K562 (cell line): ENCODE measurements around the gene USP5. TPM values are rescaled to one million over a fixed set of nuclear protein-coding genes. Genes with fewer than 3 reads are reported as not detected.

Source experiments
- ARNT ChIP-seq, 2 experiments: fragments of 450-650 bp; IDR thresholded peaks; 2 replicates each; pipeline ENCODE4 v1.6.1; 2016; ENCODE audit warnings: mild to moderate bottlenecking in 1 of 2
- BDP1 ChIP-seq: IDR thresholded peaks from 3 replicates; pipeline ENCODE4 v1.6.1; 2011; ENCODE audit not compliant: insufficient read length, insufficient read depth
- BRF1 ChIP-seq: IDR thresholded peaks from 3 replicates; pipeline ENCODE4 v1.6.1; 2011; ENCODE audit warnings: borderline replicate concordance, mild to moderate bottlenecking; ENCODE audit not compliant: insufficient read length; ENCODE audit errors: extremely low read depth
- CREBBP ChIP-seq: IDR thresholded peaks from one replicate; pipeline ENCODE4 v1.6.1; 2012; ENCODE audit warnings: low read depth, mild to moderate bottlenecking, control low read depth, inconsistent platforms, low read length
- FOXP1 ChIP-seq: sonication (generic); formaldehyde crosslinking; IDR thresholded peaks from 2 replicates; pipeline ENCODE4 v1.8.0; 2022; ENCODE audit warnings: mild to moderate bottlenecking, missing genetic modification reagents
- GTF2F1 ChIP-seq: IDR thresholded peaks from 2 replicates; pipeline ENCODE4 v1.6.1; 2011; ENCODE audit warnings: low read depth, low read length, improper control_type of control experiment
- HDAC3 ChIP-seq: fragments of 450-650 bp; IDR thresholded peaks from 2 replicates; pipeline ENCODE4 v1.6.1; 2018; ENCODE audit warnings: borderline replicate concordance, mild to moderate bottlenecking, moderate library complexity; ENCODE audit not compliant: partially characterized antibody
- IRF2 ChIP-seq: sonication (generic); formaldehyde crosslinking; IDR thresholded peaks from 2 replicates; pipeline ENCODE4 v1.8.1; 2022; ENCODE audit warnings: mild to moderate bottlenecking, missing genetic modification reagents
- JUND ChIP-seq, 2 experiments: IDR thresholded peaks; 2 replicates in 1 of 2; 3 replicates in 1 of 2; pipeline ENCODE4 v1.6.1; 2011; ENCODE audit warnings: borderline replicate concordance in 2 of 2, low read depth in 2 of 2, low read length in 2 of 2, improper control_type of control experiment in 1 of 2, missing biosample characterization in 1 of 2, missing genetic modification characterization in 1 of 2, missing genetic modification reagents in 1 of 2
- NFIC ChIP-seq: fragments of 450-650 bp; IDR thresholded peaks from 2 replicates; pipeline ENCODE4 v1.6.1; 2017; ENCODE audit warnings: mild to moderate bottlenecking, inconsistent platforms
- PTBP1 ChIP-seq: fragments of 200-400 bp; formaldehyde crosslinking; IDR thresholded peaks from 2 replicates; pipeline ENCODE4 v1.6.1; 2017; ENCODE audit warnings: low read depth, low read length
- RBFOX2 ChIP-seq: fragments of 200-400 bp; formaldehyde crosslinking; IDR thresholded peaks from 2 replicates; pipeline ENCODE4 v1.6.1; 2017; ENCODE audit warnings: low read depth, mild to moderate bottlenecking, low read length, moderate library complexity
- RBM22 ChIP-seq: fragments of 200-400 bp; formaldehyde crosslinking; IDR thresholded peaks from 2 replicates; pipeline ENCODE4 v1.6.1; 2018; ENCODE audit warnings: low read length, low read depth; ENCODE audit not compliant: poor library complexity, severe bottlenecking
- polyA plus RNA-seq, 8 experiments: library from polyadenylated mRNA; depleted of rRNA in 4 of 8; stranded (reverse) in 5 of 8; unstranded in 3 of 8; fragments of >200 nt; fragmentation: Nextera tagmentation in 2 of 8; fragmentation: Illumina TruSeq in 1 of 8; extraction: Ambion mirVana in 2 of 8; extraction: Trizol in 1 of 8; gene quantifications; 2 replicates each; pipeline versions ENCODE4 v1.2.1 to v1.2.3, GENCODE V29; 2011 to 2014; ENCODE audit warnings: inconsistent platforms in 1 of 8, missing spikeins in 1 of 8
- total RNA-seq, 7 experiments: library from RNA; depleted of rRNA in 6 of 7; stranded (reverse); fragments of >200 nt in 6 of 7; fragmentation: Illumina TruSeq in 2 of 7; extraction: Trizol in 2 of 7; gene quantifications; 2 replicates each; pipeline versions ENCODE4 v1.2.1 to v1.2.3, GENCODE V29; 2011 to 2021; ENCODE audit warnings: low replicate concordance in 1 of 7
- TF ChIP-seq, protein P1 (sequence below), 2 experiments: fragments of 450-650 bp; IDR thresholded peaks; 2 replicates each; pipeline ENCODE4 v1.6.1; 2018; ENCODE audit warnings: mild to moderate bottlenecking in 2 of 2, low read depth in 1 of 2; ENCODE audit not compliant: partially characterized antibody in 2 of 2
- TF ChIP-seq, protein P2 (sequence below): fragments of 250-450 bp; sonication (Bioruptor Pico); IDR thresholded peaks from 2 replicates; pipeline ENCODE4 v1.8.0; 2022; ENCODE audit warnings: inconsistent platforms, mild to moderate bottlenecking, moderate library complexity, borderline replicate concordance
- TF ChIP-seq, protein P3 (sequence below): fragments of 450-650 bp; formaldehyde crosslinking; IDR thresholded peaks from 2 replicates; pipeline ENCODE4 v1.4.0; 2022; ENCODE audit warnings: missing genetic modification characterization
- TF ChIP-seq, protein P4 (sequence below): IDR thresholded peaks from 2 replicates; pipeline ENCODE4 v1.6.1; 2011; ENCODE audit not compliant: insufficient read length; ENCODE audit errors: extremely low read depth

USP5 gene
- total and polyA plus RNA-seq, 9 of the 15 experiments (the other 6 are each of a cell fraction or from before 2014, with no cell fraction given): 1.4 to 107 (median 48.6) TPM

DNA sequence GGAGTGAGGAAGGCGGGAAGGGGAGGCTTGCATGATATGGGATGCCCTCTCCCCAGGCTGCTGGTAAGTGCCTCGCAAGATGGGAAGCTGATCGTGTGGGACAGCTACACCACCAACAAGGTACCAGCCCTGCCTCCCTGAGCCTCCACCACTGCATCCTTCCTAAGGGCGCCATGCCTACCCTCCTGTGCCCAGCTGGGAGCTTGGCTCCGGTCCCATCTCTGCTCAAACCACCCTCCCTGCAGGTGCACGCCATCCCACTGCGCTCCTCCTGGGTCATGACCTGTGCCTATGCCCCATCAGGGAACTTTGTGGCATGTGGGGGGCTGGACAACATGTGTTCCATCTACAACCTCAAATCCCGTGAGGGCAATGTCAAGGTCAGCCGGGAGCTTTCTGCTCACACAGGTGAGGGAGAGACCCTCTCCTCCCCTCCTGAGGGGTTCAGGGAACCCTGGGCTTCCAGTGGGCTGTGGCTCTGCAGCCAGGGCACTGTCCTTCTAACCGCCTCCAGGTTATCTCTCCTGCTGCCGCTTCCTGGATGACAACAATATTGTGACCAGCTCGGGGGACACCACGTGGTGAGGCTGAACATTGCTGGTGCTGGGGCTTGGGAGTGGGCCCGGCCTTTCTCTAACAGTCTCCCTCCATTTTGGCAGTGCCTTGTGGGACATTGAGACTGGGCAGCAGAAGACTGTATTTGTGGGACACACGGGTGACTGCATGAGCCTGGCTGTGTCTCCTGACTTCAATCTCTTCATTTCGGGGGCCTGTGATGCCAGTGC lies 8.6 kb upstream of the USP5 start (continued):
- TF ChIP-seq, protein P1, sequence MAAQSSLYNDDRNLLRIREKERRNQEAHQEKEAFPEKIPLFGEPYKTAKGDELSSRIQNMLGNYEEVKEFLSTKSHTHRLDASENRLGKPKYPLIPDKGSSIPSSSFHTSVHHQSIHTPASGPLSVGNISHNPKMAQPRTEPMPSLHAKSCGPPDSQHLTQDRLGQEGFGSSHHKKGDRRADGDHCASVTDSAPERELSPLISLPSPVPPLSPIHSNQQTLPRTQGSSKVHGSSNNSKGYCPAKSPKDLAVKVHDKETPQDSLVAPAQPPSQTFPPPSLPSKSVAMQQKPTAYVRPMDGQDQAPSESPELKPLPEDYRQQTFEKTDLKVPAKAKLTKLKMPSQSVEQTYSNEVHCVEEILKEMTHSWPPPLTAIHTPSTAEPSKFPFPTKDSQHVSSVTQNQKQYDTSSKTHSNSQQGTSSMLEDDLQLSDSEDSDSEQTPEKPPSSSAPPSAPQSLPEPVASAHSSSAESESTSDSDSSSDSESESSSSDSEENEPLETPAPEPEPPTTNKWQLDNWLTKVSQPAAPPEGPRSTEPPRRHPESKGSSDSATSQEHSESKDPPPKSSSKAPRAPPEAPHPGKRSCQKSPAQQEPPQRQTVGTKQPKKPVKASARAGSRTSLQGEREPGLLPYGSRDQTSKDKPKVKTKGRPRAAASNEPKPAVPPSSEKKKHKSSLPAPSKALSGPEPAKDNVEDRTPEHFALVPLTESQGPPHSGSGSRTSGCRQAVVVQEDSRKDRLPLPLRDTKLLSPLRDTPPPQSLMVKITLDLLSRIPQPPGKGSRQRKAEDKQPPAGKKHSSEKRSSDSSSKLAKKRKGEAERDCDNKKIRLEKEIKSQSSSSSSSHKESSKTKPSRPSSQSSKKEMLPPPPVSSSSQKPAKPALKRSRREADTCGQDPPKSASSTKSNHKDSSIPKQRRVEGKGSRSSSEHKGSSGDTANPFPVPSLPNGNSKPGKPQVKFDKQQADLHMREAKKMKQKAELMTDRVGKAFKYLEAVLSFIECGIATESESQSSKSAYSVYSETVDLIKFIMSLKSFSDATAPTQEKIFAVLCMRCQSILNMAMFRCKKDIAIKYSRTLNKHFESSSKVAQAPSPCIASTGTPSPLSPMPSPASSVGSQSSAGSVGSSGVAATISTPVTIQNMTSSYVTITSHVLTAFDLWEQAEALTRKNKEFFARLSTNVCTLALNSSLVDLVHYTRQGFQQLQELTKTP (IDR thresholded peaks at IDR 0.05; ENCODE audit: low read depth in 1 of 2, partially characterized antibody in 2 of 2): no peak
- TF ChIP-seq CREBBP (no peak), IRF2 (CRISPR knock-in tag) (no peak), GTF2F1 (no peak), NFIC (no peak), JUND (IDR thresholded peaks at IDR 0.05; ENCODE audit: borderline replicate concordance, low read depth, low read length) (0 out of 2 replicates have a peak, but pooled peaks have one; percentile 19), JUND (tag; IDR thresholded peaks at IDR 0.05; ENCODE audit: borderline replicate concordance, low read depth, low read length) (no peak; the same call in 2 of the 3 replicates), PTBP1 (no peak), ARNT (IDR thresholded peaks at IDR 0.05) (no peak), RBFOX2 (no peak), RBM22 (no peak), FOXP1 (CRISPR knock-in tag) (peak; percentile 49; the same call in 1 of the 2 replicates), BDP1 (no peak), HDAC3 (no peak), BRF1 (no peak)
- TF ChIP-seq, protein P2, sequence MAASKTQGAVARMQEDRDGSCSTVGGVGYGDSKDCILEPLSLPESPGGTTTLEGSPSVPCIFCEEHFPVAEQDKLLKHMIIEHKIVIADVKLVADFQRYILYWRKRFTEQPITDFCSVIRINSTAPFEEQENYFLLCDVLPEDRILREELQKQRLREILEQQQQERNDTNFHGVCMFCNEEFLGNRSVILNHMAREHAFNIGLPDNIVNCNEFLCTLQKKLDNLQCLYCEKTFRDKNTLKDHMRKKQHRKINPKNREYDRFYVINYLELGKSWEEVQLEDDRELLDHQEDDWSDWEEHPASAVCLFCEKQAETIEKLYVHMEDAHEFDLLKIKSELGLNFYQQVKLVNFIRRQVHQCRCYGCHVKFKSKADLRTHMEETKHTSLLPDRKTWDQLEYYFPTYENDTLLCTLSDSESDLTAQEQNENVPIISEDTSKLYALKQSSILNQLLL (CRISPR knock-in tag): no peak
- TF ChIP-seq, protein P3, sequence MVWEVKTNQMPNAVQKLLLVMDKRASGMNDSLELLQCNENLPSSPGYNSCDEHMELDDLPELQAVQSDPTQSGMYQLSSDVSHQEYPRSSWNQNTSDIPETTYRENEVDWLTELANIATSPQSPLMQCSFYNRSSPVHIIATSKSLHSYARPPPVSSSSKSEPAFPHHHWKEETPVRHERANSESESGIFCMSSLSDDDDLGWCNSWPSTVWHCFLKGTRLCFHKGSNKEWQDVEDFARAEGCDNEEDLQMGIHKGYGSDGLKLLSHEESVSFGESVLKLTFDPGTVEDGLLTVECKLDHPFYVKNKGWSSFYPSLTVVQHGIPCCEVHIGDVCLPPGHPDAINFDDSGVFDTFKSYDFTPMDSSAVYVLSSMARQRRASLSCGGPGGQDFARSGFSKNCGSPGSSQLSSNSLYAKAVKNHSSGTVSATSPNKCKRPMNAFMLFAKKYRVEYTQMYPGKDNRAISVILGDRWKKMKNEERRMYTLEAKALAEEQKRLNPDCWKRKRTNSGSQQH (CRISPR knock-in tag): no peak
- TF ChIP-seq, protein P4, sequence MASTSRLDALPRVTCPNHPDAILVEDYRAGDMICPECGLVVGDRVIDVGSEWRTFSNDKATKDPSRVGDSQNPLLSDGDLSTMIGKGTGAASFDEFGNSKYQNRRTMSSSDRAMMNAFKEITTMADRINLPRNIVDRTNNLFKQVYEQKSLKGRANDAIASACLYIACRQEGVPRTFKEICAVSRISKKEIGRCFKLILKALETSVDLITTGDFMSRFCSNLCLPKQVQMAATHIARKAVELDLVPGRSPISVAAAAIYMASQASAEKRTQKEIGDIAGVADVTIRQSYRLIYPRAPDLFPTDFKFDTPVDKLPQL: no peak
